WTC11 (cell line): Measurements from ENCODE around the gene ZNF608.

ENCODE experiments used
- CREB1 ChIP-seq: sonication (generic); formaldehyde crosslinking; IDR thresholded peaks from 2 replicates; pipeline ENCODE4 v1.8.0; 2023; ENCODE audit warnings: mild to moderate bottlenecking, missing genetic modification reagents
- CTCF ChIP-seq: fragments of 200-600 bp; IDR thresholded peaks from 2 replicates; pipeline ENCODE4 v1.8.0; 2022; ENCODE audit warnings: antibody characterized with exemption
- GABPB1 ChIP-seq: sonication (generic); formaldehyde crosslinking; IDR thresholded peaks from 2 replicates; pipeline ENCODE4 v1.8.1; 2023; ENCODE audit warnings: mild to moderate bottlenecking, missing genetic modification reagents
- ZBTB43 ChIP-seq: sonication (generic); formaldehyde crosslinking; IDR thresholded peaks from 2 replicates; pipeline ENCODE4 v1.8.1; 2023; ENCODE audit warnings: mild to moderate bottlenecking, missing genetic modification reagents

- TF ChIP-seq CTCF (no peak), CREB1 (CRISPR knock-in tag) (no peak), GABPB1 (CRISPR knock-in tag) (no peak), ZBTB43 (CRISPR knock-in tag) (no peak)
Observed at GRCh38 chr5:124726631-124727362, 19.6 kb downstream of the ZNF608 start.
